Measurements from ENCODE around the gene KLF11. TPM values are rescaled to one million over a fixed set of nuclear protein-coding genes. Genes with fewer than 3 reads are reported as not detected.

Gene KLF11
- total RNA-seq, 1 experiment from 2014 or later: 6.9 TPM

DNA sequence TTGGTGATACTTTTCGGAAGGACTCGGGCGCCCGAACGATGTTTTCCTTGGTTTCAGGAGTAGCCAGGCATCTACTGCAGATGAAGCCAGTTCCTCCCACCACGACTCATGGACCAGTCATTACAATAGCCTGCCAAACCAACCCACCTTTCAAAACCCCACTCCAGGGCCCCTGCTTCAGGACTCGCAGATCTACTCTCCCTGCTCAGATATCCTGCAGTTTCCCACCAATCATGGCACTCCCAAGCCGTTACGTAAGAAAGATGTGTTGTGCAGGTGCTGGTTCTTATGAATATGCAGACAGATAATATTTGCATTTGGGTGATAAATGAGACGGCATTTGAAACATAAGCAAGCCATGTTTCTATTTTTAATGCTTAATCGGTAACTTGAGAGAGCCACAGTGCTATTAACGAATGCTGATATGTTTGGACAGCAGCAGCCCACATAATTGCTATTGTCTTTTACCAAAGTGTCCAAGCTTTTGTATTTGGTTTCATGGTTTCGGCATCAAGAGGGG, 40.4 kb downstream of the KLF11 start:
- BruUV-seq (replicated peaks): no TSS peak
- CTCF ChIA-PET: no interaction called here
- intact Hi-C loops (cut with micrococcal nuclease; ENCODE audit: unreplicated experiment): no loop called here
- peaks cover 51% of the 10 kb centered on the region for H3K27me3 Mint-ChIP-seq (ENCODE audit: unreplicated experiment)
- TF ChIP-seq, protein P1, sequence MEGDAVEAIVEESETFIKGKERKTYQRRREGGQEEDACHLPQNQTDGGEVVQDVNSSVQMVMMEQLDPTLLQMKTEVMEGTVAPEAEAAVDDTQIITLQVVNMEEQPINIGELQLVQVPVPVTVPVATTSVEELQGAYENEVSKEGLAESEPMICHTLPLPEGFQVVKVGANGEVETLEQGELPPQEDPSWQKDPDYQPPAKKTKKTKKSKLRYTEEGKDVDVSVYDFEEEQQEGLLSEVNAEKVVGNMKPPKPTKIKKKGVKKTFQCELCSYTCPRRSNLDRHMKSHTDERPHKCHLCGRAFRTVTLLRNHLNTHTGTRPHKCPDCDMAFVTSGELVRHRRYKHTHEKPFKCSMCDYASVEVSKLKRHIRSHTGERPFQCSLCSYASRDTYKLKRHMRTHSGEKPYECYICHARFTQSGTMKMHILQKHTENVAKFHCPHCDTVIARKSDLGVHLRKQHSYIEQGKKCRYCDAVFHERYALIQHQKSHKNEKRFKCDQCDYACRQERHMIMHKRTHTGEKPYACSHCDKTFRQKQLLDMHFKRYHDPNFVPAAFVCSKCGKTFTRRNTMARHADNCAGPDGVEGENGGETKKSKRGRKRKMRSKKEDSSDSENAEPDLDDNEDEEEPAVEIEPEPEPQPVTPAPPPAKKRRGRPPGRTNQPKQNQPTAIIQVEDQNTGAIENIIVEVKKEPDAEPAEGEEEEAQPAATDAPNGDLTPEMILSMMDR (IDR thresholded peaks at IDR 0.05; ENCODE audit: unreplicated experiment): no peak
- H3K27ac Mint-ChIP-seq (ENCODE audit: unreplicated experiment): no peak overlapping the region
- H3K36me3 Mint-ChIP-seq (ENCODE audit: insufficient read depth, unreplicated experiment): peaks cover 4% of the 10 kb centered on the region
- H3K9me3 Mint-ChIP-seq (ENCODE audit: low read depth, unreplicated experiment): no peaks in the 10 kb centered on the region
- no peak overlapping the region for H3K4me3 Mint-ChIP-seq (ENCODE audit: low read depth, unreplicated experiment)
- H3K4me1 Mint-ChIP-seq (ENCODE audit: low read depth, unreplicated experiment): peaks cover 51% of the 10 kb centered on the region
- no peak for DNase-seq

DNA sequence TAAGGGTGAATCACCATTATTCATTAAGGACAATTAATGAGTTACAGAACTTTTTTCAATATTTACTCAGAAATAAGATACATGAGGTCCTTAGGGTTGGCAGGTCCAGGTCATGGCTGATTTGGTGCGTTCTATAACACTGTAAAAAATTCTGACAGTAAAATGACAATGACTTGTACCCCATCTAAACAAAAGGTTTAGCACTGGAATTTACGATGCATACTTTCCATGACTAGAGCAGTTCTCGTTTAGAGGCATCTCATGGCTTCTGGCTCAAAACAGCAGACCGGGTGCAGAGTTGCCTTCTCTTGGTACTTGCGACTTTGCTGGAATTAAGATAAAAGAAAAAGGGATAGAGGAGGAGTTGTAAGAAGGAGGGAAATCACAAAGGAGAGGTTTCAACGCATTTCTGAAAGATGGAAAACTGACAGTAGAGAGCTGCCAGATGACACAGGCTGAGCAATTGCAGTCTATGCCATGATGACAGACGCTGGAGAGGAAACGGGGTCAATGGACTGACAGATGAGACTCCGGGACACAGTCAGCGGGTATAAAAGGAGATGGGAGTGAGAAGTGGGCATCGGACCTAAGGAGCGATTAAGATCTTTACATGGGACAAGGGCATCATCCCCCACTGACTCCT, 41.0 kb downstream of the KLF11 start:
- BruUV-seq (replicated peaks): no TSS peak
- Mint-ChIP-seq H3K4me1 (ENCODE audit: low read depth, unreplicated experiment) (peaks cover 49% of the 10 kb centered on the region), H3K9me3 (ENCODE audit: low read depth, unreplicated experiment) (no peaks in the 10 kb centered on the region), H3K27me3 (ENCODE audit: unreplicated experiment) (peaks cover 45% of the 10 kb centered on the region), H3K36me3 (ENCODE audit: insufficient read depth, unreplicated experiment) (no peaks in the 10 kb centered on the region), H3K4me3 (ENCODE audit: low read depth, unreplicated experiment) (no peak overlapping the region), H3K27ac (ENCODE audit: unreplicated experiment) (no peak overlapping the region)
- intact Hi-C loops (cut with micrococcal nuclease; ENCODE audit: unreplicated experiment): no loop called here
- CTCF ChIA-PET: interaction anchor here (1.4 to 1.8 kb wide), 2 partner anchors 13 to 27 kb away, joined by 5 to 23 read pairs; no protein-coding TSS in a partner anchor
- DNase-seq: no peak
- TF ChIP-seq, protein P1 (IDR thresholded peaks at IDR 0.05; ENCODE audit: unreplicated experiment): no peak

DNA sequence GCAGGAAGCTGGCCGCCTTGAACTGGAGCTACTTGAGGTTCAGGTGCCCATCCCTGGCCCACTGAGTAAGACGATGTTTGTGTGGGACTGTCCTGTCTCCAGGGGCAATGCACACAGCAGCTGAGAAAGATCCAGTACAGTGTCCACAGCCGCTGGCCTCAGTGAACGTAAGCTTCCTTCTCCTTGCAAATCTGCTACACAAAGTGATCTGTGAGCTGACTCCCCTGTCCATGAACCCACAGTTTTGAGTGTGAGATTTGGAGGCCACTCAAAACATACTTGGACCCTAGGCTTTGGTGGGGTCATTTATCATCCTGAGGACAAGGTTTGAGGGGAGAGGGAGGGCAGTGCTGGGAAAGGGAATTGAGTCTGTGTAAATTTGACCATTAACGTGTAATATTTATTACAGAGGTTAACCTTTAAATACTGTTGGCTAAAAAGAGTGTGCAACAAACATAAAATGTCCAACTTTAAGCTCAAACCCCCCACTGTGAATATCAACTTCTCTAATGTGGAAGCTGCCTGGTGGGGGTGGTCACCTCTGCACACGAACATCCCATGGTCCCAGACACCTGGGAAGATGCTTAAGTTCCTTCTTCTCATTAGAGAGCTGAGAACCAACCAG, 41.8 kb downstream of the KLF11 start:
- no peaks in the 10 kb centered on the region for H3K36me3 Mint-ChIP-seq (ENCODE audit: insufficient read depth, unreplicated experiment)
- H3K9me3 Mint-ChIP-seq (ENCODE audit: low read depth, unreplicated experiment): no peaks in the 10 kb centered on the region
- DNase-seq: no peak
- TF ChIP-seq, protein P1 (IDR thresholded peaks at IDR 0.05; ENCODE audit: unreplicated experiment): no peak
- CTCF ChIA-PET: interaction anchor here (0.6 to 1.8 kb wide), 7 partner anchors 12 to 378 kb away, joined by 3 to 23 read pairs (median 5); no protein-coding TSS in a partner anchor
- H3K4me3 Mint-ChIP-seq (ENCODE audit: low read depth, unreplicated experiment): no peak overlapping the region
- H3K4me1 Mint-ChIP-seq (ENCODE audit: low read depth, unreplicated experiment): peaks cover 57% of the 10 kb centered on the region
- peaks cover 45% of the 10 kb centered on the region for H3K27me3 Mint-ChIP-seq (ENCODE audit: unreplicated experiment)
- intact Hi-C loops (cut with micrococcal nuclease; ENCODE audit: unreplicated experiment): no loop called here
- no peak overlapping the region for H3K27ac Mint-ChIP-seq (ENCODE audit: unreplicated experiment)
- BruUV-seq (replicated peaks): no TSS peak

DNA sequence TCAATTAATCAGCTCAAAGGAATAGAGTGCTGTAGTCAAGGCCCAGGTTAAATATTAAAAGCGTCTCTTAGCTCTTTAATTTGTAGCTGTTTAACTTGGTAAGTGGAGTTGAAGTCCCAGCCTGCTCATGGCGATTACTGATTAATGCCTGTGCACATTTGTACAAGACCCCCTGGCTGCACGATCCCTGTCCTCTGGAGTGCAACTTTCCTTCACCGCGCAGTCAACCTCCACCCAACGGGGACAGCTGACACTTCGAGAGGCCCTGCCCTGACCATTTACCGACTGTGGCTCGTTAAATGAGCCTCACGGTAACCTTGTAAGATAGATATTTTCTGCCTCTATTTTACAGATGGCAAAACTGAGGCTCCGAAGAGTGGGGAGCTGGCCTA, 42.3 kb downstream of the KLF11 start:
- peaks cover 44% of the 10 kb centered on the region for H3K27me3 Mint-ChIP-seq (ENCODE audit: unreplicated experiment)
- no peaks in the 10 kb centered on the region for H3K9me3 Mint-ChIP-seq (ENCODE audit: low read depth, unreplicated experiment)
- intact Hi-C loops (cut with micrococcal nuclease; ENCODE audit: unreplicated experiment): no loop called here
- peaks cover 61% of the 10 kb centered on the region for H3K4me1 Mint-ChIP-seq (ENCODE audit: low read depth, unreplicated experiment)
- CTCF ChIA-PET: interaction anchor here (0.6 to 1.8 kb wide), 7 partner anchors 12 to 378 kb away, joined by 3 to 23 read pairs (median 5); no protein-coding TSS in a partner anchor
- DNase-seq: no peak
- BruUV-seq (replicated peaks): no TSS peak
- TF ChIP-seq, protein P1 (IDR thresholded peaks at IDR 0.05; ENCODE audit: unreplicated experiment): no peak
- peak overlapping the region; percentile 13 for H3K4me3 Mint-ChIP-seq (ENCODE audit: low read depth, unreplicated experiment)
- no peak overlapping the region for H3K27ac Mint-ChIP-seq (ENCODE audit: unreplicated experiment)
- no peaks in the 10 kb centered on the region for H3K36me3 Mint-ChIP-seq (ENCODE audit: insufficient read depth, unreplicated experiment)

Measured in Calu3 (cell line).